ENCODE measurements around the gene TGFBR1. TPM values are rescaled to one million over a fixed set of nuclear protein-coding genes. Genes with fewer than 3 reads are reported as not detected.

Gene TGFBR1
- total RNA-seq, 4 donors from 2014 or later: 24.0 to 37.4 (median 31.8) TPM

DNA sequence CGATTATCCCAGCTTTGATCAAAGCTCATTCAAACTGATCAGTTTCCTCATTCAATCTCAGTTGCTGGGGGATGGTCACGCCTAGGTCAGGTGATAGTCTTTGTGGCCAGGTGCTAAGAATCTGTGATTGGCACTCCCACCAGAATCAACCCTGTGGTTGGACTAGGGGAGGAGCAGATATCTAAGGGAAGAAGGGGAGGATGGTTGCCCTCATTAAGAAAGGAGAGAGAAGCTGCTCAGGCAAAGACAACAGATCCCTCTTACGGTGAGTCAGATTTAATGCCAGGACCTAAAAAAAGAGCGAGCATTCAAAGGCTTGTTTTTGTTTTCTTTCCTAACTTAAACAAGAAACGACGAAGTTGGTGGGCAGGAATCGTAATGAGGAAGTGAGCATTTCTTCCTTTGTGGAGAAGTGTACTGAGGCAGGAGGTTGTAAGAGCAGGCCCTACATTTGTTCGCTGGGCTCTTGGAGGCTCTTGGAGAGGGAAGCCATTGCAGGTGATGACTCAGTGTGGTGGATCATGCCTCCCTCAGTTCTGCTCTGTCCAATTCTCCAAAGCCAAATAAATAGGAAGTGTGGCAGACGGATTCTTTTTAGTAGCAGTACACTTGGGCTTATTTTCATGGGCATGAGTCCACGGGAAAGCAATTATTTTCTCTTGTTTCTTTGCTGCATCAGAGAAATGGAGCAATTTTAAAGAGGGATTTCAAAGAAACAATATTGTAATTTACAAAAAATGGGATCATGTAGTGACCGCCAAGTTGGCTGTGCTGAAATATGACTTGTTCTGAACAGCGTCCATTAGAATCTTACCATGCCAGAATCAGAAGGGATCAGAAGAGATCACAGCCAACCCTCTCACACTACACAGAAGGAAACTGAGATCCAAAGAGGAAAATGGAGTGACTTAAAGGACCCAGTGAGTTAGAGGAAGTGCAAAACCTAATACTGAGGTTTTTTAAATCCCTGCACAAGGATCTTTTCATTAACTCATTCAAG lies 18.7 kb upstream of the TGFBR1 start:
- H3K36me3 ChIP-seq: no peaks in the 10 kb centered on the region
- no peaks in the 10 kb centered on the region for H3K27me3 ChIP-seq
- WGBS, 2 donors: 65 to 67% methylated on average over 12 of the region's 12 CpGs
- peaks cover 0 to 6% (median 0%) of the 10 kb centered on the region in 4 donors for H3K4me1 ChIP-seq
- H3K9me3 ChIP-seq: no peaks in the 10 kb centered on the region
- H3K4me3 ChIP-seq: no peak overlapping the region
- peak overlapping the region in 2 of 4 donors; percentile 10 to 59 for H3K27ac ChIP-seq
- TF ChIP-seq POLR2A (IDR thresholded peaks at IDR 0.05) (no peak), EP300 (IDR thresholded peaks at IDR 0.05) (peak in 1 of 2 donors; percentile 50)
- DNase-seq (ENCODE audit: low spot score in 2 of 2): peak in 1 of 2 donors; percentile 50

DNA sequence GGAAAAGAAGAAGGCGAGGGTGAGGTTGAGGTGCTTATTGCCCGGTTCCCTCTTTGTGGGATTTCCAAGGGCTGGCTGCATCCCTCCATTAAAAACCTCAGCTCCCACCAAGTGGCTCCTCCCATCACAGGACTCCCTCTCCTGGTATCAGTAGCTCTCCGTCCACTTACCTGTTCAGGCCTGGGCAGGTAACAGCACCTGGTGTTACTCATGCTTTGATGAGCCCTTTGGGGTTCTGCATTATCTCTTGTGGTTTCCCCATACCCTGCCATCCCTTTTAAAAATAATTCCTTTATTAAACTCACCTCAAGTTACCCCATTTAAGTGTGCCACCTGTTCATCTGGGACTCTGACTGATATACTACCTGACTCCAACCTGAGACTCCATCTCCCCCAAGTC lies 17.5 kb upstream of the TGFBR1 start:
- Histone ChIP-seq H3K36me3 (no peaks in the 10 kb centered on the region), H3K9me3 (no peaks in the 10 kb centered on the region), H3K27me3 (no peaks in the 10 kb centered on the region), H3K4me3 (no peak overlapping the region), H3K27ac (no peak overlapping the region), H3K4me1 (peaks cover 0 to 6% (median 0%) of the 10 kb centered on the region in 4 donors)
- WGBS, 2 donors: 97 to 98% methylated on average over 3 of the region's 3 CpGs
- TF ChIP-seq POLR2A (IDR thresholded peaks at IDR 0.05): no peak
- no peak for TF ChIP-seq EP300 (IDR thresholded peaks at IDR 0.05)
- no peak for TF ChIP-seq CTCF (IDR thresholded peaks at IDR 0.05)
- DNase-seq (ENCODE audit: low spot score in 2 of 2): no peak

GRCh38 chr9:99090336-99091130 lies 14.4 kb upstream of the TGFBR1 start:
- DNase-seq (ENCODE audit: low spot score in 2 of 2): no peak

GRCh38 chr9:99092643-99093491 lies 12.0 kb upstream of the TGFBR1 start:
- Histone ChIP-seq H3K4me1 (no peaks in the 10 kb centered on the region), H3K36me3 (no peaks in the 10 kb centered on the region), H3K9me3 (no peaks in the 10 kb centered on the region), H3K27ac (no peak overlapping the region), H3K4me3 (no peak overlapping the region), H3K27me3 (no peaks in the 10 kb centered on the region)
- WGBS, 2 donors: 60 to 66% methylated on average over 6 of the region's 6 CpGs
- DNase-seq (ENCODE audit: low spot score in 2 of 2): no peak
- TF ChIP-seq POLR2A (IDR thresholded peaks at IDR 0.05) (no peak), EP300 (IDR thresholded peaks at IDR 0.05) (no peak), CTCF (IDR thresholded peaks at IDR 0.05) (no peak)

More at GRCh38 chr9:99090336-99091130, 14.4 kb upstream of the TGFBR1 start:
- H3K9me3 ChIP-seq: no peaks in the 10 kb centered on the region
- H3K27me3 ChIP-seq: no peaks in the 10 kb centered on the region
- WGBS, 2 donors: 83 to 88% methylated on average over 5 of the region's 5 CpGs
- peaks cover 0 to 6% (median 0%) of the 10 kb centered on the region in 4 donors for H3K4me1 ChIP-seq
- no peaks in the 10 kb centered on the region for H3K36me3 ChIP-seq
- H3K27ac ChIP-seq: no peak overlapping the region
- TF ChIP-seq EP300 (IDR thresholded peaks at IDR 0.05): no peak
- no peak for TF ChIP-seq CTCF (IDR thresholded peaks at IDR 0.05)
- TF ChIP-seq POLR2A (IDR thresholded peaks at IDR 0.05): no peak
- H3K4me3 ChIP-seq: no peak overlapping the region

DNA sequence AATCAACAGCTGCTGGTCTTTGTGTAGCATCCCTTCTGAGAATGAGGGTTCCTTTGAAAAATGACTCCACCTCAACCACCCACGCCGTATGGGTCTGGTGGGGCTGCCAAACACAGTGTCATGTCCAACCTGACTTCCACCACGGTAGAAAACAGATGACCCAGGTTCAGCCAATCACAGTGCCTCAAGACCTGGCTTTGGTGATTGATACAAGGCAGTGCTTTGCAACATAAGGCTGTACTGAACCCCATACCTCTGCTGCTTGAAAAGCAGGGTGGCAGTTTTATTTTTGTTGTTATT lies 11.5 kb upstream of the TGFBR1 start:
- Histone ChIP-seq H3K4me3 (no peak overlapping the region), H3K27ac (no peak overlapping the region), H3K27me3 (no peaks in the 10 kb centered on the region), H3K4me1 (no peaks in the 10 kb centered on the region), H3K36me3 (no peaks in the 10 kb centered on the region), H3K9me3 (no peaks in the 10 kb centered on the region)
- no peak for DNase-seq (ENCODE audit: low spot score in 2 of 2)
- TF ChIP-seq EP300 (IDR thresholded peaks at IDR 0.05): no peak
- TF ChIP-seq POLR2A (IDR thresholded peaks at IDR 0.05): no peak
- TF ChIP-seq CTCF (IDR thresholded peaks at IDR 0.05): no peak
- WGBS, 2 donors: 82 to 87% methylated on average over 3 of the region's 3 CpGs

Measured in tibial nerve (tissue), 4 donors.